Esophagus squamous epithelium (tissue), 5 donors: ENCODE data around the gene MSI1. TPM values are rescaled to one million over a fixed set of nuclear protein-coding genes. Genes with fewer than 3 reads are reported as not detected.

Experiments used
- DNase-seq: peaks from one replicate; lab custom pipeline; 2025; lab: John Stamatoyannopoulos, UW
- H3K27ac ChIP-seq, 4 donors: fragments of 200-600 bp; sonication (generic); one replicate each; pipeline ENCODE4 v1.5.1; 2016 to 2019; ENCODE audit warnings: mild to moderate bottlenecking in 1 of 4
- H3K27me3 ChIP-seq, 4 donors: fragments of 200-600 bp; sonication (generic); 1 replicate in 3 of 4; 2 replicates in 1 of 4; pipeline versions ENCODE4 v1.5.1 to v1.6.0; 2017 to 2021; ENCODE audit warnings: antibody characterized with exemption in 1 of 4
- H3K36me3 ChIP-seq, 3 donors: fragments of 200-600 bp; sonication (generic); one replicate each; pipeline ENCODE4 v1.5.1; 2016 to 2019
- H3K4me1 ChIP-seq, 3 donors: fragments of 200-600 bp; sonication (generic); one replicate each; pipeline ENCODE4 v1.5.1; 2017 to 2019
- H3K4me3 ChIP-seq, 4 donors: fragments of 200-600 bp; sonication (generic); 1 replicate in 3 of 4; 2 replicates in 1 of 4; pipeline ENCODE4 v1.5.1; 2016 to 2019; ENCODE audit warnings: mild to moderate bottlenecking in 2 of 4, moderate library complexity in 1 of 4
- H3K9me3 ChIP-seq, 3 donors: fragments of 200-600 bp; sonication (generic); one replicate each; pipeline ENCODE4 v1.5.1; 2016 to 2019
- POLR2A ChIP-seq, 4 donors: fragments of 450-650 bp; IDR thresholded peaks; one replicate each; pipeline ENCODE4 v1.6.1; 2017; ENCODE audit warnings: antibody characterized with exemption in 4 of 4, mild to moderate bottlenecking in 4 of 4, moderate library complexity in 3 of 4
- WGBS, 2 donors: methylation state at CpG; one replicate each; pipeline ENCODE4 v1.1.5; 2018; 5-methylcytosine and 5-hydroxymethylcytosine counted together
- intact Hi-C: fragments of 100-400 bp; cut with DNase I; formaldehyde crosslinking; loops from one replicate; pipeline ENCODE4 v1.15.0; 2022
- total RNA-seq, 4 donors: library from RNA; depleted of rRNA; stranded (reverse); fragments of >200 nt; gene quantifications; one replicate each; pipeline ENCODE4 v1.1.0, GENCODE V29; 2016
- TF ChIP-seq, protein P1 (sequence below), 6 experiments: fragments of 450-650 bp in 4 of 6; fragments of 200-600 bp in 2 of 6; sonication (generic) in 2 of 6; IDR thresholded peaks; one replicate each; pipeline ENCODE4 v1.5.1; 2016 to 2019; ENCODE audit warnings: antibody characterized with exemption in 6 of 6, mild to moderate bottlenecking in 4 of 6, moderate library complexity in 4 of 6
- donor health status: DM: yes; HTN: yes; CAD: no.

Gene MSI1
- total RNA-seq, 4 donors from 2014 or later, result 0.09 to 0.19 TPM; not detected in 2

DNA sequence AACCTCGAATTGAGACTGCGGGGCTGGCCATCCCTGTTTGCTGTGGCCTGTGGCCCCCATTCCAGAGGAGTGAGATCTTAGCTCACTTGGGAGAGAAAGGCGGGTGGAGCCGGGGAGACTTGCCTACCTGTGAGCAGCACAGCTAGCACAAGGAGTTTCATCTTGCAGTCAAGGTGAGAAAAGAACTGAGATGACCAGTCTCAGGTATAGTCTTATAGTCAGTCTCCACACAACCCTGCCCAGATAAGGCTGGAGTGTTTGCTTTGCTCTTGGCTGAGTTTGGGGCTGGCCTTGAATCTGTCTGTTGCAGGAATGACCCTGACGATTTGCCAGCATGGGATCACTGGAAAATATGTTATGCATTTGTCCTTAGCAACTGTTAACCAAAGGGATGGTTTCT, 41.4 kb downstream of the MSI1 start, which contains the start of gene PLA2G1B:
TSS of gene PLA2G1B (minus strand) at position 187 of the 400 bp plus-strand sequence. CDS start at position 161, 26 bp downstream.
- Histone ChIP-seq H3K4me3 (no peak within 1 kb of the TSS), H3K36me3 (no peaks in the 10 kb centered on the region), H3K4me1 (peaks cover 0 to 13% (median 0%) of the 10 kb centered on the region in 3 donors), H3K27me3 (peaks cover 0 to 6% (median 0%) of the 10 kb centered on the region in 4 donors), H3K9me3 (no peaks in the 10 kb centered on the region), H3K27ac (no peak within 1 kb of the TSS)
- intact Hi-C loops, result no loop called here
- no peak for DNase-seq
- TF ChIP-seq, protein P1, sequence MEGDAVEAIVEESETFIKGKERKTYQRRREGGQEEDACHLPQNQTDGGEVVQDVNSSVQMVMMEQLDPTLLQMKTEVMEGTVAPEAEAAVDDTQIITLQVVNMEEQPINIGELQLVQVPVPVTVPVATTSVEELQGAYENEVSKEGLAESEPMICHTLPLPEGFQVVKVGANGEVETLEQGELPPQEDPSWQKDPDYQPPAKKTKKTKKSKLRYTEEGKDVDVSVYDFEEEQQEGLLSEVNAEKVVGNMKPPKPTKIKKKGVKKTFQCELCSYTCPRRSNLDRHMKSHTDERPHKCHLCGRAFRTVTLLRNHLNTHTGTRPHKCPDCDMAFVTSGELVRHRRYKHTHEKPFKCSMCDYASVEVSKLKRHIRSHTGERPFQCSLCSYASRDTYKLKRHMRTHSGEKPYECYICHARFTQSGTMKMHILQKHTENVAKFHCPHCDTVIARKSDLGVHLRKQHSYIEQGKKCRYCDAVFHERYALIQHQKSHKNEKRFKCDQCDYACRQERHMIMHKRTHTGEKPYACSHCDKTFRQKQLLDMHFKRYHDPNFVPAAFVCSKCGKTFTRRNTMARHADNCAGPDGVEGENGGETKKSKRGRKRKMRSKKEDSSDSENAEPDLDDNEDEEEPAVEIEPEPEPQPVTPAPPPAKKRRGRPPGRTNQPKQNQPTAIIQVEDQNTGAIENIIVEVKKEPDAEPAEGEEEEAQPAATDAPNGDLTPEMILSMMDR (IDR thresholded peaks at IDR 0.05), result no peak
- no peak for TF ChIP-seq POLR2A (IDR thresholded peaks at IDR 0.05)
- 60 to 83% methylated on average over 3 to 4 of the region's 5 CpGs for WGBS, 2 donors

DNA sequence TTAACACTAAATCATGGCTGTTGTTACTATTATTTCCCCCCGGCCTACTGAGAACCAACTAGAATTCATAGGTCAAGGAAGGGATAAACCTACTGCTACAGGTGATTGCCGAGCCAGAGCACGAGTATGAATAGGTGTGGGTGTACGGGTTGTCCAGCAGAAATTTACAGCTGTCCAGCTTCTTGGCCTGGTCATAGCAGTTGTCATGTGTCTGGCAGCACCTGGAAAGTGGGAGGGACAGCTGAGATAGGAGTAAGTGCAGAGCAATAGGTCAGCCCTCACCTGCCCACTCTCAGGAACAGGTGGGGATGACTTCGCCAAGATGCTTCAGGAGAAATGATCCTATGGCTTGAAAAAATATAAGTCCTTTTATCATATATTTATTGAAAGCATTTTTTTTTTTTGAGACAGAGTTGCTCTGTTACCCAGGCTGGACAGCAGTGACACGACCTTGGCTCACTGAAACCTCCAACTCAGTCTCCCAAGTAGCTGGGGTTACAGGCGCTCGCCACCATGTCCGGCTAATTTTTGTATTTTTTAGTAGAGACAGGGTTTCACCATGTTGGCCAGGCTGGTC, 44.0 kb downstream of the MSI1 start:
- Histone ChIP-seq H3K4me1 (peaks cover 0 to 13% (median 0%) of the 10 kb centered on the region in 3 donors), H3K4me3 (no peak overlapping the region), H3K36me3 (no peaks in the 10 kb centered on the region), H3K27ac (no peak overlapping the region), H3K9me3 (no peaks in the 10 kb centered on the region), H3K27me3 (no peaks in the 10 kb centered on the region)
- DNase-seq, result no peak
- WGBS, 2 donors, result 56 to 69% methylated on average over 9 of the region's 9 CpGs
- TF ChIP-seq, protein P1 (IDR thresholded peaks at IDR 0.05), result no peak
- TF ChIP-seq POLR2A (IDR thresholded peaks at IDR 0.05), result no peak
- intact Hi-C loops, result no loop called here

DNA sequence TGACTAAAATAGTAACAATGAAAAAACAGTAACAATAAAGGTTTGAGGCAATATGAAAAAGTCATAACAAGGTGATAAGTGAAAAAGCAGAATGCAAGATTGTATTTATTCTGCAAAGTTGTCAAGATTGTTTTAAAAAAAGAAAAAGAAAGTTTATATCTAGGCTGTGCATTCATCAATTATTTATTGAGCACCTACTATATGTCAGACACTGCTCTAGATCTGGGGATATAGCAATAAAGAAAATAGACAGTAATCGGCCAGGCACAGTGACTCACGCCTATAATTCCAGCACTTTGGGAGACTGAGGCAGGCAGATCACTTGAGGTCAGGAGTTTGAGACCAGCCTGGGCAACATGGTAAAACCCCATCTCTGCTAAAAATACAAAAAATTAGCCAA, 45.2 kb downstream of the MSI1 start:
- H3K9me3 ChIP-seq, result no peaks in the 10 kb centered on the region
- H3K27ac ChIP-seq, result no peak overlapping the region
- 95 to 96% methylated on average over 2 of the region's 2 CpGs for WGBS, 2 donors

DNA sequence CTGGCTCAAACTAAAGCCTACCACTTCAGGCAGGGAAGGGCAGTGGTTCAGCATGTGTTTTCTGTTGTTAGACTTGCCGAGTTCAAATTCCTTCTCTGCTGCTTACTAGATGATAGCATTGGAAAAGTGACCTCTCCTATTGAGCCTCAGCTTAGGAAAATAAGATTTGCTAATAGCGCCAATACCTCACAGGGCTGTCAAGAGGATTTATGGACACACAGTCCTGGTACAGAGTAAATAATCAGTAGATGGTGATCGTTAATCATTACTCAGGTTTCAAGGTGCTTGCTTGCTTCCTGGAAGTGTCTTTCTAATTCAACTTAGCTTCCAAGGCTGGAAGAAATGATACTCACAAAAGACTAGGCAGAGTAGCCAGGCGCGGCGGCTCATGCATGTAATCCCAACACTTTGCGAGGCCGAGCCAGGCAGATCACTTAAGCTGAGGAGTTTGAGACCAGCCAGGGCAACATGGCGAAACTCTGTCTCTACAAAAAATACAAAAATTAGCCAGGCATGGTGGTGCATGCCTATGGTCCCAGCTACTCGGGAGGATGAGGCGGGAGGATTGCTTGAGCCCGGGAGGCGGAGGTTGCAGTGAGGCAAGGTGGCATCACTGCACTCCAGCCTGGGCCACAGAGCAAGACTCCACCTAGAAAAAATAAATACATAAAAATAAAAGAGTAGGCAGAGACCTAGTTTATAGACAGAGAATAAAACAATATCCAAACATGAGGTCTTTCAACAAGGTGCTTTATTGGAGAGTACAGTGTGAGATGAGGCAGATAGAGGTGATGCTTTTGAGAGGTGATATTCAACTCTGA, 47.4 kb downstream of the MSI1 start:
- no peaks in the 10 kb centered on the region for H3K27me3 ChIP-seq
- TF ChIP-seq, protein P1 (IDR thresholded peaks at IDR 0.05), result no peak
- TF ChIP-seq POLR2A (IDR thresholded peaks at IDR 0.05), result no peak
- intact Hi-C loops, result no loop called here
- WGBS, 2 donors, result 64 to 69% methylated on average over 9 to 13 of the region's 13 CpGs
- no peaks in the 10 kb centered on the region for H3K9me3 ChIP-seq
- no peak overlapping the region for H3K4me3 ChIP-seq
- peaks cover 7 to 25% (median 9%) of the 10 kb centered on the region in 3 donors for H3K4me1 ChIP-seq
- no peak for DNase-seq
- no peaks in the 10 kb centered on the region for H3K36me3 ChIP-seq
- no peak overlapping the region for H3K27ac ChIP-seq

More for the DNA sequence above, 45.2 kb downstream of the MSI1 start:
- H3K4me1 ChIP-seq, result peaks cover 0 to 13% (median 0%) of the 10 kb centered on the region in 3 donors
- TF ChIP-seq, protein P1 (IDR thresholded peaks at IDR 0.05), result no peak
- TF ChIP-seq POLR2A (IDR thresholded peaks at IDR 0.05), result no peak
- H3K27me3 ChIP-seq, result no peaks in the 10 kb centered on the region
- DNase-seq, result no peak
- no peak overlapping the region for H3K4me3 ChIP-seq
- no peaks in the 10 kb centered on the region for H3K36me3 ChIP-seq
- intact Hi-C loops, result no loop called here
